NCI-H1092 treated with DMSO at 0.1 percent for 48 hours (cell line): Measurements from ENCODE around the gene RIN1.

Experiments used
- DNase-seq: peaks from one replicate; lab custom pipeline; 2025; lab: John Stamatoyannopoulos, UW

Gene RIN1

GRCh38 chr11:66282468-66283455 is 53.5 kb downstream of the RIN1 start:
- peak; percentile 97 for DNase-seq
